PC-3 (cell line): ENCODE data around the gene NOTCH4.
"Not testable (repeated sequence)": the region's sequence is repeated elsewhere in the genome, so short reads cannot be mapped to it uniquely, and the experiment has no call there.

Source experiments
- CTCF ChIP-seq: fragments of 300-600 bp; sonication (generic); conservative IDR thresholded peaks from 2 replicates; pipeline ENCODE4 v1.5.1; 2017; ENCODE audit warnings: antibody characterized with exemption, low read depth, mild to moderate bottlenecking, low read length
- EZH2phosphoT487 ChIP-seq: fragments of 300-600 bp; sonication (generic); IDR thresholded peaks from 2 replicates; pipeline ENCODE4 v1.6.1; 2018; ENCODE audit warnings: mild to moderate bottlenecking, antibody characterized with exemption, low read length, borderline replicate concordance

GRCh38 chr6:32257262-32257661, 33.4 kb upstream of the NOTCH4 start:
- TF ChIP-seq CTCF, EZH2phosphoT487: not testable (repeated sequence)
